NT2/D1 (cell line): ENCODE measurements around the gene RABEP1.

ENCODE experiments used
- DNase-seq: peaks from one replicate; pipeline ENCODE4 v3.0.0-alpha.2; 2011; ENCODE audit warnings: low read depth, low spot score
- H3K27me3 ChIP-seq: 2 replicates; pipeline ENCODE4 v1.6.0; 2011; ENCODE audit warnings: mild to moderate bottlenecking; ENCODE audit not compliant: insufficient read length, insufficient read depth
- H3K36me3 ChIP-seq: 2 replicates; pipeline ENCODE4 v1.6.1; 2011; ENCODE audit warnings: mild to moderate bottlenecking, low read length, mixed read lengths; ENCODE audit not compliant: insufficient read depth, insufficient read length
- H3K4me1 ChIP-seq: 2 replicates; pipeline ENCODE4 v1.5.1; 2011; ENCODE audit not compliant: insufficient read depth, insufficient read length
- H3K4me3 ChIP-seq: 2 replicates; pipeline ENCODE4 v1.5.1; 2011; ENCODE audit warnings: low read depth; ENCODE audit not compliant: insufficient read length
- H3K9ac ChIP-seq: 2 replicates; pipeline ENCODE4 v1.6.0; 2011; ENCODE audit warnings: low read depth; ENCODE audit not compliant: insufficient read length
- H3K9me3 ChIP-seq: 2 replicates; pipeline ENCODE4 v1.5.1; 2011; ENCODE audit warnings: mild to moderate bottlenecking, low read length; ENCODE audit not compliant: insufficient read depth
- SUZ12 ChIP-seq: IDR thresholded peaks from 2 replicates; pipeline ENCODE4 v1.6.1; 2011; ENCODE audit not compliant: insufficient read length, insufficient read depth; ENCODE audit errors: extremely low read depth
- YY1 ChIP-seq: IDR thresholded peaks from 2 replicates; pipeline ENCODE4 v1.6.1; 2011; ENCODE audit not compliant: insufficient read length, insufficient read depth
- ZNF274 ChIP-seq: IDR thresholded peaks from 2 replicates; pipeline ENCODE4 v1.6.1; 2011; ENCODE audit warnings: mild to moderate bottlenecking, low read depth, low read length

RABEP1 gene

GRCh38 chr17:5241861-5242671 lies 40.0 kb upstream of the RABEP1 start:
- Histone ChIP-seq H3K27me3 (no peaks in the 10 kb centered on the region), H3K9ac (no peak overlapping the region), H3K4me3 (no peak overlapping the region), H3K36me3 (no peaks in the 10 kb centered on the region), H3K9me3 (no peaks in the 10 kb centered on the region), H3K4me1 (no peaks in the 10 kb centered on the region)
- no peak for TF ChIP-seq ZNF274
- TF ChIP-seq SUZ12 = no peak
- TF ChIP-seq YY1 = no peak
- DNase-seq = no peak

- DNase-seq = no peak
- no peaks in the 10 kb centered on the region for H3K9me3 ChIP-seq
- TF ChIP-seq ZNF274 (no peak), YY1 (no peak), SUZ12 (no peak)
Measured at GRCh38 chr17:5247621-5248020, 34.5 kb upstream of the RABEP1 start.

GRCh38 chr17:5248821-5249479 lies 33.1 kb upstream of the RABEP1 start:
- H3K9ac ChIP-seq = peak overlapping the region; percentile 50
- peak overlapping the region; percentile 9 for H3K4me3 ChIP-seq
- no peak for TF ChIP-seq ZNF274
- no peak for TF ChIP-seq SUZ12
- TF ChIP-seq YY1 = no peak
- H3K9me3 ChIP-seq = no peaks in the 10 kb centered on the region
- DNase-seq = peak; percentile 15
- H3K4me1 ChIP-seq = no peaks in the 10 kb centered on the region
- H3K27me3 ChIP-seq = no peaks in the 10 kb centered on the region
- H3K36me3 ChIP-seq = no peaks in the 10 kb centered on the region

More at GRCh38 chr17:5247621-5248020, 34.5 kb upstream of the RABEP1 start:
- H3K27me3 ChIP-seq = no peaks in the 10 kb centered on the region
- no peaks in the 10 kb centered on the region for H3K36me3 ChIP-seq
- no peak overlapping the region for H3K4me3 ChIP-seq
- H3K9ac ChIP-seq = no peak overlapping the region
- no peaks in the 10 kb centered on the region for H3K4me1 ChIP-seq

GRCh38 chr17:5249615-5250014 lies 32.5 kb upstream of the RABEP1 start:
- H3K36me3 ChIP-seq = no peaks in the 10 kb centered on the region
- no peak overlapping the region for H3K9ac ChIP-seq
- H3K27me3 ChIP-seq = no peaks in the 10 kb centered on the region
- H3K4me1 ChIP-seq = no peaks in the 10 kb centered on the region
- H3K4me3 ChIP-seq = no peak overlapping the region
- peak; percentile 50 for DNase-seq
- H3K9me3 ChIP-seq = no peaks in the 10 kb centered on the region
- no peak for TF ChIP-seq YY1
- TF ChIP-seq ZNF274 = no peak
- no peak for TF ChIP-seq SUZ12

GRCh38 chr17:5254414-5254813 lies 27.7 kb upstream of the RABEP1 start:
- Histone ChIP-seq H3K4me3 (no peak overlapping the region), H3K27me3 (no peaks in the 10 kb centered on the region), H3K36me3 (no peaks in the 10 kb centered on the region), H3K9ac (no peak overlapping the region), H3K9me3 (no peaks in the 10 kb centered on the region), H3K4me1 (peaks cover 3% of the 10 kb centered on the region)
- DNase-seq = no peak
- TF ChIP-seq SUZ12 (no peak), ZNF274 (no peak), YY1 (no peak)

GRCh38 chr17:5254903-5255521 lies 27.1 kb upstream of the RABEP1 start:
- H3K4me1 ChIP-seq = peaks cover 3% of the 10 kb centered on the region
- no peak overlapping the region for H3K4me3 ChIP-seq
- H3K9ac ChIP-seq = no peak overlapping the region

GRCh38 chr17:5257124-5257523 lies 25.0 kb upstream of the RABEP1 start:
- no peaks in the 10 kb centered on the region for H3K9me3 ChIP-seq
- H3K9ac ChIP-seq = no peak overlapping the region
- H3K27me3 ChIP-seq = no peaks in the 10 kb centered on the region
- TF ChIP-seq SUZ12 (no peak), ZNF274 (no peak), YY1 (no peak)
- DNase-seq = no peak
- H3K4me1 ChIP-seq = peaks cover 3% of the 10 kb centered on the region
- H3K4me3 ChIP-seq = no peak overlapping the region
- no peaks in the 10 kb centered on the region for H3K36me3 ChIP-seq

More at GRCh38 chr17:5254903-5255521, 27.1 kb upstream of the RABEP1 start:
- H3K27me3 ChIP-seq = no peaks in the 10 kb centered on the region
- no peaks in the 10 kb centered on the region for H3K9me3 ChIP-seq
- H3K36me3 ChIP-seq = no peaks in the 10 kb centered on the region
- DNase-seq = no peak
- TF ChIP-seq YY1 (no peak), SUZ12 (no peak), ZNF274 (no peak)
